Measurements from ENCODE around the gene DLGAP1. TPM values are rescaled to one million over a fixed set of nuclear protein-coding genes. Genes with fewer than 3 reads are reported as not detected.
A peak's percentile ranks its signal among the peaks of the same experiment; 100 is the strongest.
"Not testable (repeated sequence)": the region's sequence is repeated elsewhere in the genome, so short reads cannot be mapped to it uniquely, and the experiment has no call there.

DLGAP1 gene
- total RNA-seq, 1 donor from 2014 or later, result 0.63 TPM

- DNase-seq (ENCODE audit: low read depth), result no peak
- H3K4me3 ChIP-seq (ENCODE audit: low read depth, low read length), result no peak overlapping the region
- no peak for TF ChIP-seq CTCF (conservative IDR thresholded peaks at IDR 0.05; ENCODE audit: low read depth, low read length)
These were observed 846.6 kb downstream of the DLGAP1 start for GRCh38 chr18:3608488-3608887.

GRCh38 chr18:3608099-3608453 lies 847.0 kb downstream of the DLGAP1 start:
- DNase-seq (ENCODE audit: low read depth); H3K4me3 ChIP-seq (ENCODE audit: low read depth, low read length): not testable (repeated sequence)

GRCh38 chr18:3607309-3608098 lies 847.6 kb downstream of the DLGAP1 start:
- TF ChIP-seq CTCF (conservative IDR thresholded peaks at IDR 0.05; ENCODE audit: low read depth, low read length), result no peak
- H3K4me3 ChIP-seq (ENCODE audit: low read depth, low read length), result no peak overlapping the region
- no peak for DNase-seq (ENCODE audit: low read depth)

GRCh38 chr18:3606863-3607262 lies 848.2 kb downstream of the DLGAP1 start:
- DNase-seq (ENCODE audit: low read depth); H3K4me3 ChIP-seq (ENCODE audit: low read depth, low read length): not testable (repeated sequence)

GRCh38 chr18:3605954-3606443 lies 849.1 kb downstream of the DLGAP1 start:
- peak overlapping the region; percentile 48 for H3K4me3 ChIP-seq (ENCODE audit: low read depth, low read length)
- DNase-seq (ENCODE audit: low read depth), result no peak
- no peak for TF ChIP-seq CTCF (conservative IDR thresholded peaks at IDR 0.05; ENCODE audit: low read depth, low read length)

GRCh38 chr18:3605486-3605952 lies 849.6 kb downstream of the DLGAP1 start:
- DNase-seq (ENCODE audit: low read depth), result no peak
- H3K4me3 ChIP-seq (ENCODE audit: low read depth, low read length), result peak overlapping the region; percentile 48
- TF ChIP-seq CTCF (conservative IDR thresholded peaks at IDR 0.05; ENCODE audit: low read depth, low read length), result no peak

- H3K4me3 ChIP-seq (ENCODE audit: low read depth, low read length), result peak overlapping the region; percentile 48
- TF ChIP-seq CTCF (conservative IDR thresholded peaks at IDR 0.05; ENCODE audit: low read depth, low read length), result no peak
- peak; percentile 92 for DNase-seq (ENCODE audit: low read depth)
These were observed 850.4 kb downstream of the DLGAP1 start for GRCh38 chr18:3604498-3605408.
